IPS-18c (cell line): Measurements from ENCODE around the gene ABCC3.
"Not testable (repeated sequence)": the region's sequence is repeated elsewhere in the genome, so short reads cannot be mapped to it uniquely, and the experiment has no call there.

Experiments used
- H3K4me3 ChIP-seq: 2 replicates; pipeline ENCODE4 v1.7.0; 2013; ENCODE audit warnings: low read depth, mild to moderate bottlenecking, low read length, moderate library complexity; ENCODE audit not compliant: insufficient read depth
- H3K9me3 ChIP-seq: one replicate; pipeline ENCODE4 v1.6.1; 2013; ENCODE audit warnings: mild to moderate bottlenecking, low read length, moderate library complexity; ENCODE audit not compliant: control insufficient read depth, insufficient read depth

ABCC3 gene

DNA sequence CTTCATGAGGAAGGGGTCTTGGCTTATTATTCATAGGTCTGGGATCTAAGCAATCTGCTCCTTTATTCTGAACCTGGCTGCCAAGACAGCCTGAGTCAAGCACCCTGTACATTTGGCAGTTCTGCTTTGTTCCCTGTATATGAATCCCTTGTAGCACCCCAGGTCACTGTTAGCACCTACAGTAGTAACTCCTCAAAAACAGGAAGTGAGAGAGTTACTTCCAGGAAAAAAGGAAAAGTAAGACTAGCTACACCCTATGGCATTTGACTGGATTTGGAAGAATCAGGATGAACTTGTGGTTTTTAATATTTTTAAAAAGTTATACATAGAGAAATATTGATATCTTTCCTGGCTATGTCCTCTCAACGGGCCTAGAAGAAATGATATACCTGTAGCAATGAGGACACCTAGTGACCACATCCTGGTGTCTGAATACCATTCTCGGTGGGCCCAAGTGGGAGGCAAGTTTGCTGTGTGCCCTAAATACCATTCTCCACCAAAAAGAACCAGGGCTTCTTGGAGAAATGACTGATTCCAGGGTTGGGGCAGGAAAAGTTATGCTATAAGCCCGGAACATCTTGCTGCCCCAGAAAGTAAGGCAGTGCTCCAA lies 63.1 kb downstream of the ABCC3 start:
- Histone ChIP-seq H3K9me3 (no peaks in the 10 kb centered on the region), H3K4me3 (no peak overlapping the region)

DNA sequence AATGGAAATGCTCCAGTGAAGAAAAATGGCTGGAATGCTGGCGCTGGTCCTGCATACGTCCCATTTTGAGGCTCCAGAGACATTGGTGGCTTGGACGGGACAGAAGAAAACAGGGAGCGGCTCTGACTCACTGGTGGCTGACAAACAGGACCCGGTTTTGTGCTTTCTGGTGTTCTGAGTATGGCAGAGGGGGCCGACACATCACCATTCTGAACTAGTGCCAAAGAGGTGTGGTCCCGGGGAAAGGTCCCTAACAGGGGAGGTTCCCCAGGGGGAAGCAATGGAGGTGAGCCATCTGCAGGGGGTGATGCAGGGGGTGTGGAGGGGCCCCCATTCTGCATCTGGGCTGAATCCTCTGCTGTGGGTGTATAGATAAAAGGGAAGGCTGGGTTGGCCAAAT lies 64.7 kb downstream of the ABCC3 start:
- Histone ChIP-seq H3K9me3 (no peaks in the 10 kb centered on the region), H3K4me3 (no peak overlapping the region)

DNA sequence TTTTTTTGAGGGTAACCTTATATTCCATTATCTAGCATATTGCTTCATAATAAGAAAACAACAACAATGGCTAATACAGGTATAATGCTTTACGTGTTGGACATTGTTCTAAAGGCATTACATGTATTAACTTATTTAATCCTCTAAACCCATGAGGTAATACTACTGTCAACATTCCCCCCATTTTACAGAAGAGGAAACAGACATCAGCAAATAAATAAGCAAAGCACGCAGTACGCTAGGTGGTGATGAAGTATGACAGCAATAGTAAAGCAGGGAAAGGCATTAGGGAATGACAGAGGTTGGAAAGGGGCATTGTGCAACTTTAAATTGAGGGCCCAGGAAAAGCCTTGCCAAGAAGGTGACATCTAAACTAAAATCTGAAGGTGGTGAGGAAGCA lies 68.5 kb downstream of the ABCC3 start:
- Histone ChIP-seq H3K9me3 (no peaks in the 10 kb centered on the region), H3K4me3 (no peak overlapping the region)

DNA sequence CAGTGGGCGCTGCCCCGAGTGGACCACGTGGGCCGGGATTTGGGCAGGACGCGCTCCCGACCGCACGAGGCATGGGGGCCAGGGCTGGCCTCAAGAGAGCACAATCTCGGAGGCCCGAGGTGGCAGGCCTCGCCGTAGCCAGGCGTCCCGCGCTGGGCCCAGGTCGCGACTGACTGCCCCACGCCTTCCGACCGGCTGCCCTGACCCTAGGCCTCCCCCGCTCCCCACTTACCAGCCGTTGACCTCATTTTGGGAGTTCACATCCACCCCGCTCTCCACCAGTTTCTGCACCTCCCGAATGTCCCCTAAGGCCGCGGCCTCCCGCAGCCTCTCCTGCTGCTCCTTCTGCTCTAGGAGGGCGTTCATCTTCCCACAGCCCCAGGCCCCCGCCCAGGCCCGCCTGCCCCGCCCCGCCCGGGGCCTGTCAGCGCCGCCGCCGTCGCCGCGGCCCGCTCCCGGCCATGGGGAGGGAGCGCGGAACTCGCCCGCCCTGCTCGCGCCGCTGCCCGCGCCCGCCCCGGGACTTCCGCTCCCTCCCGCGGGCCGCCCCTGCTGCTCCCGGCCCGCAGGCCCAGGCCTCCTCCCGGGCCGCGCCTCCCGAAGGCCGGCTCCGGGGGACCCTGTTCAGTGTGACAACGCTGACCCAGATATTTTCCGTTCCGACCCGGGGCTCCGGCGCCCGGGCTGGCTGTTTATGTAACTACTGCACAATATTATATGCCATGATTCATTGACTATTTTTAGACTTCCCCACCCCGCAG lies 72.8 kb downstream of the ABCC3 start, which contains the start of gene ANKRD40:
Gene ANKRD40, minus strand, starts transcription at position 626 of the 761 bp plus-strand sequence. Its CDS starts 260 bp downstream, at position 366.
- H3K4me3 ChIP-seq: peak within 1 kb of the TSS; percentile 84
- H3K9me3 ChIP-seq: no peaks in the 10 kb centered on the region

DNA sequence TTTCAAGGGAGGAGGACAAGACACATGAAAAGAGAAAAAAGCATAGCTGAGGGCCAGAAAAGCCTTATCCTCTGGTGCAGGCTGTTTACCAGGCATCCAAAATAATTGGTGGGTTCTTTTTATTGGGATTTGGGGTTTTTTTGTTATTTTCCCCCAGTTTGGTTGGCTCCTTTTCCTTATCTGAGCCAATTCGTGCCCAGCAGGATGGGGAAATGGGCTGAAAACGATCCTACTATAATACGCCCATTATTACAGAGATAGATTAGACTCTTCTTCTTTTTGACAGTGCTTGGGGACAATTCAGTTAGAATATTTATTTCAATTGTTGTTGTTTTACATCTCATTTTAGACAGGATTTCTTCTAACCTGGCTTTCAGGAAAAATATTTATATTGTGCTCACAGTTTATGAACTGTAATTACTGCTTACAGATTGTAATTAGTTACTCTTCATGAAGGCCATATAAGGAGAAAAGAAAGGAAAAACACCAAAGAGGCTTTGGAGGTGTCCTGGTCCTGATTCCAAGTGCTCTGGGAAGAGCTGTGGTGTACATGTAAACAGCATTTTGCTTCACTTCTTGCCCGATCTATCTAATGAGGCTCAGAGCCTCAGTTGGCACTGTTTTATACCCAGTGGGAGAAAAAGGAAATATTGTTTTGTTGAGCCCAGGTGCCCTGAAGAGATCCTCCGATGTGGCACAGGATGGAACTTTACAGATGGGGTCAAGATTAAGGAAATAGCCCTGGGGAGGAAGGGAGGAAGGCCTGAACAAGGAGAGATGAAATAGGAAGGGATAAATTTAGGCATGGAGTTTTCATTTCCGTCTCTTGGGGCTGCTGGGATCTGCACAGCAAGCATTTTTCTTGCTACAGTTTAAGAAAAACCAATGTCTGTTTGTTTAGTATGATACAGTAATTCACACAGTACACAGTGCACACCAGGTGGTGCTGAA lies 73.6 kb downstream of the ABCC3 start:
- H3K9me3 ChIP-seq: no peaks in the 10 kb centered on the region
- H3K4me3 ChIP-seq: peak overlapping the region; percentile 84

DNA sequence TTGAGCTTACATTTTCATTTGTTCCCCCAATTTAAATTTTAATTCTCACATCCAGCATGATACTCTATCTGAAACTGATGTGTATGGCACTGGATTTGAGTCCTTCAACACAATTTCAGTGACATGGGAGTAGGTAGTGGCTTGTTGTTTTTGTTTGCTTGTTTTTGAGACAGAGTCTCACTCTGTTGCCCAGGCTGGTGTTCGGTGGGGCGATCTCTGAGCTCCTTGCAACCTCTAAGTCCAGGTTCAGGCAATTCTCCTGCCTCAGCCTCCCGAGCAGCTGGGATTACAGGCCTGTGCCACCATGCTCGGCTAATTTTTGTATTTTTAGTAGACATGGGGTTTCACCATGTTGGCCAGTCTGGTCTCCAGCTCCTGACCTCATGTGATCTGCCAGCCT lies 74.4 kb downstream of the ABCC3 start:
- H3K9me3 ChIP-seq, H3K4me3 ChIP-seq: not testable (repeated sequence)

DNA sequence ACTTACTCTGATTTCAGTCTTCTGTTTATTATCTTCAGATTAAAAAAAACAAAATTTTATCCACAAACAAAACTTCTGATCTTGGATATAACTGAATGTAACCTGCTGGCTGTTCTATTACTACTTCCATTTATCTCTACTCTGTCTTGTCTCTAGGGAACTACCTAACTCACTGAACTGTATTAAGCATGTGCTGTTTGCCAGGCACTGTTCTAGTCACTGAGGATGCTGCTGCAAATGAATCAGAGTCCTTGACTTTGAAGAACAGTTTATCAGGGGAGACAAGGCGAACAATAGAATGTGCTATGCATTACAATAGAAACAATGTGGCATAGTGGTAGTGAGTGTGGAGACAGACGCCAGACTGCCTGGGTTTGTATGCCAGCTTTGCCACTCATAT lies 75.3 kb downstream of the ABCC3 start:
- H3K4me3 ChIP-seq: no peak overlapping the region

DNA sequence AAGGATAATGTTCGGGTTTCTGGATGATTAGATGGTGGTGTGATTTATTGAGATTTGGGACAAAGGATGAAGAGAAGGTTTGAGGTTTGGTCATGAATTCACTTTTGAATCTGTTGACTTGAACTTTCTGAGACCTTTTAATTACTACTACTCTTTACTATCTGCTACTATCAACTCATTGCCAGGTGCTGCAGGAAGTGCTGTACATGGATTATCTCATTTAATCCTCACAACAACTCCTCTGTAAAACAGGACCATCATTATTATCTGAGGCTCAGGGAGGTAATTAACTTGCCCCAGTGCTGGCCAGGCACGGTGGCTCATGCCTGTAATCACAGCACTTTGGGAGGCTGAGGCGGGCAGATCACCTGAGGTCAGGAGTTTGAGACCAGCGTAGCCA lies 76.0 kb downstream of the ABCC3 start:
- no peaks in the 10 kb centered on the region for H3K9me3 ChIP-seq
- H3K4me3 ChIP-seq: no peak overlapping the region

More for the DNA sequence above, 75.3 kb downstream of the ABCC3 start:
- H3K9me3 ChIP-seq: no peaks in the 10 kb centered on the region

DNA sequence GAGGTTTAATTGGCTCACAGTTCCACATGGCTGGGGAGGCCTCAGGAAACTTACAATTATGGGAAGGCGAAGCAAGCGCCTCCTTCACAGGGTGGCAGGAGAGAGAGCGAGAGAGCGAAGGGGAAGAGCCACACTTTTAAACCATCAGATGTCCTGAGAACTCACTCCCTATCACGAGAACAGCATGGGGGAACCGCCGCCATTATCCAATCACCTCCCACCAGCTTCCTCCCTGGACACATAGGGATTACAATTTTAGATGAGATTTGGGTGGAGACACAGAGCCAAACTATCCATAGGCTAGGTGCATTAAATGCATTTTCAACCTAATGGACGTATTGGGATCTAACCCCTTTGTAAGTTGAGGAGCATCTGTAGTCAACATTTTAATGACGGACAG lies 78.0 kb downstream of the ABCC3 start:
- Histone ChIP-seq H3K9me3 (no peaks in the 10 kb centered on the region), H3K4me3 (no peak overlapping the region)

DNA sequence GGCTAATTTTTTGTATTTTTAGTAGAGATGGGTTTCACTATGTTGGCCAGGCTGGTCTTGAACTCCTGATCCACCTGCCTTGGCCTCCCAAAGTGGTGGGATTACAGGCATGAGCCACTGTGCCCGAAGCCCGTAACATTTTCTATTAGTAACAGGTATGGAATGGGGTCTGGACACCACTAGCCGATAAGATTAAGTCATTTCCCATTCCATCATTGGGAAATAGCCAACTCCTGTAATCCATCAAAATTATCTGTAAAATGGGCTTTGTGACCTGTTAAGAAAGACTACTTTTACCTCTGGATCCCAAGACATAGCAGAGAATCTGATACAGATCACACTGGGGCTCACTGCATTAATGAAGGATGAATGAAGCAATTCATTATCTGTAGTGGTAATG lies 80.8 kb downstream of the ABCC3 start:
- H3K9me3 ChIP-seq: no peaks in the 10 kb centered on the region
- H3K4me3 ChIP-seq: no peak overlapping the region

DNA sequence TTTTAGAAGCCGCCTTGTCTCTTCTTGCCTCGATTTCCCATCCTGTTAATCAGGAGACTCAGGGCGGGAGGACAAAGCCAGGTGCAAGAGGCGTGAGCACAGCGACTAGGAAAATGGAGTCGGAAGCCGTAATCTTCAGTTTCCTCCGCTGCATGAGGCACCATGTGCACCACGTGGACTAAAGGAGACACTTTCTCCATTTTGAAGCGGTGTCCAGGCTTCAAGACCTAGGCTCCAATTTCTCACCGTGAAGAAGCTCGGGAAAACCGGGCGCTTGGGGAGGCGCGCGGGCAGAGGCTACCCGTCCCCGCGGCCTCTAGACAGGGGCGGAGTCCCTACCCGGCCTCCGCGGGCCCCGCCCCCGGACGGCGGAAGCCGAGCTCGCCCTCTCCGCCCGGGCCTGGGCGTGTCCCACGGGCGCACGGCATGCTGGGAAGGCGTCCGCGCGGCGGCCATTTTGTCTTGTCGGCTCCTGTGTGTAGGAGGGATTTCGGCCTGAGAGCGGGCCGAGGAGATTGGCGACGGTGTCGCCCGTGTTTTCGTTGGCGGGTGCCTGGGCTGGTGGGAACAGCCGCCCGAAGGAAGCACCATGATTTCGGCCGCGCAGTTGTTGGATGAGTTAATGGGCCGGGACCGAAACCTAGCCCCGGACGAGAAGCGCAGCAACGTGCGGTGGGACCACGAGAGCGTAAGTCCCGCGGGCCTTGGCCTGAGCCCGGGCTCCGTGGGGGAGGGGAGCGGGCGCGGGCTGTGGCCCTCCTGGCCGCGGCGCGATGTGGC lies 84.7 kb downstream of the ABCC3 start, which contains the start of gene LUC7L3:
Gene LUC7L3, plus strand, starts transcription at position 460 of the 780 bp plus-strand sequence. Its CDS starts 130 bp downstream, at position 590.
- Histone ChIP-seq H3K4me3 (peak within 1 kb of the TSS; percentile 93), H3K9me3 (no peaks in the 10 kb centered on the region)

DNA sequence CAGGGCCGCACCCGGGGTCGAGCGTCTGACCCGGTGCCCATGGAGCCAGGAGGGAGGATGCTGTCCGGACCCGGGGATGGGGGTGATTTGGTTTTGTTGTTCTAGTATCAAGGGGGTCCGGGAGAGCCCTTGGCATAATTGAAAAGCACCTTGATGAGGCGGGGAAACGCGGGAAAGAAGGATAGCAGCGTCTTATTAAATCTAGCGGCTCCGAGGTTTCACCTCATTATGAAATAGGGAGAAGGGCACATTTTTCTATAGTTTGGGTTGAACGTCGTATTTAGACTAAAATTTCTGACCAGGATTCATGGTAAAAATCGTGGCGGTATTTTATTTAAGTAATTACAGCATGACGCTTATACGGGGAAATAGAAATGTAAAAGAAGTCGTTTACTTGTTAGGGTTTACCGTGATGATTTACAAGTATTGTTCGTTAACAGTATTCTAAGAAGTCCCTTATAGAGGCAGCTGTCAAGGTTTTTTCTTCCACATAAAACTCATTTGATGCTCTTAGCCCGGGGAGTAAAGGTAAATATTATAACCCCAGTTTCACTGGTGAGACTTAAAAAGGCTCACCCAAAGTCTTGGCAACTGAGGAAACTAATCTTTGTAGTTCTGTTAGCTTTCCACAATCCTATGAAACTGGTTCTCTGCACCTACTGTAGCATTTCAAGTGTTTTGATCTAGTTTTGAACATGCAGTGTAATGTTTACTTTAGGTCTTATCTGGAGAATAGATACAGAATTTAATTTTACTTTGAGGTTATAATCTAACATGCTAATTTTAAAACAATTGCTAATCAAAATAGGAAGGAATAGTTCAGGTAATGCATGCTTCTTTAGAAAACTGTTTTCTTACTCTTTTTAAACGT lies 85.5 kb downstream of the ABCC3 start:
- peak overlapping the region; percentile 93 for H3K4me3 ChIP-seq
- H3K9me3 ChIP-seq: no peaks in the 10 kb centered on the region

DNA sequence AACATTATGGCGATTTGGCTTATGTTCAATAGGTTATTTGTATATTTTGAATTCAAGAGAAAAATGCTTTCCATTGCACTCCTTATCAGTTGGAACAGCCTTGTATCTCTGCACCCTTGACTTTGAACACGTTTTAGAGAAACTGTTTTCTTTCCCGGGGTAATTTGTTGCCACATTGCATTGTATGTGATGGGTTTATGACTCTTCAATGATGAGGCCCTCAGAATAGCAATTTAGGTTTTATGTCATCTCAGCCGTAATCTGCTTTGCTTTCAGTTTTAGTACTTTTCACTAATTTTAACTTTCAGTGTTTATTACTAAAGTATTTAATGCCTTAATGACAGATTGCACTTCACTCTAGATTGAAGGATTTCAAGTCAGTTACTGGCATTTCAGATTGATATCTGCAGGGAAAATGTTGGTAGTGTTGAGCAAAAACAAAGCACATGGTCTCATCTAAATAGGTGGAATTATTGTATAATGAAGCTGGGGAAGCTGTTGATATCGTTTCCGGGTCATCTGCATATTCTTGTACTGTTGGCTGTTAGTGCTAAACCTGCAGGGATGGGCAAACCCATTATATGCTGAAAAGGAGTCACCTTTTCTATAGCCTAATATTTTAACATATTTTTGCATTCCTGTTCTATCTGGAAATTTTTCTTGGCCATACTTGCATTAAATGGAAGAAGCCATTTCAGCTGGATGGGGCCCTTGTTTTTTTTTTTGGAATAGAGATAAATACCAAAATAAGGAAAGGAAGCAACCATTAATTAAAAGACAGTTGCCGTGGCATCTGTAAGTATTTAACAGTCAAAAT lies 86.7 kb downstream of the ABCC3 start:
- Histone ChIP-seq H3K9me3 (no peaks in the 10 kb centered on the region), H3K4me3 (peak overlapping the region; percentile 93)

DNA sequence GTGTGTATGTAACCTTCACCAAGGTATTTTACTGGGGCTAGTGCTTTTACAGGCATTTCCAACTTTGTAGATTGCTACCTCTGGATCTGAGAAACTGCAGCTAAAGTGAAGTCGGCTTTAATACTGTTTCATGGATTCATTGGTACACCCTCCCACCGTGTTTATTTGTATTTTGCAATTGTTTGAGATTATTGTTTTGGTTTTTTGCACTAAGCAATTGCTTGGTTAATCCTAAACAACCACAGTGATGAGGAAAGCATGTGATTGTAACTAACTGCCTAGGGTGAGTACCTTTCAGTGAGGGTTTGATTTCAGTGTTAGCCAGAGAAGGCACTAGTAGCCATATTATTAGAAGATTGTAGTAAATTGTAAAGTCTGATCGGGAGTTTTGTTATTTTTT lies 88.1 kb downstream of the ABCC3 start:
- no peaks in the 10 kb centered on the region for H3K9me3 ChIP-seq
- H3K4me3 ChIP-seq: no peak overlapping the region

DNA sequence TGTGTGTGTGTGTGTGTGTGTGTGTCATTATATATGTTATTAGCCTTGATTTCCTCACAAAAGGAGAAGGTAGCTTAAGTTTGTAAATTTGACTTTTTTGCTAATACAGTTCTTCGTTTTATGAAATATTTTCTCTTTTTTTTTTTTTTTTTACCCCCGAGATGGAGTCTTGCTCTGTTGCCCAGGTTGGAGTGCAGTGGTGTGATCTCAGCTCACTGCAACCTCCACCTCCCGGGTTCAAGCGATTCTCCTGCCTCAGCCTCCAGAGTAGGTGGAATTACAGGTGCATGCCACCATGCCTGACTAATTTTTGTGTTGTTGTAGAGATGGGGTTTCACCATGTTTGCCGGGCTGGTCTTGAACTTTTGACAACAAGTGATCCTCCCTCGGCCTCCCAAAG lies 89.9 kb downstream of the ABCC3 start:
- H3K9me3 ChIP-seq, H3K4me3 ChIP-seq: not testable (repeated sequence)
